Neural cell (in vitro differentiated cells): ENCODE measurements around the gene SARNP. TPM values are rescaled to one million over a fixed set of nuclear protein-coding genes. Genes with fewer than 3 reads are reported as not detected.

Experiments used
- H2AFZ ChIP-seq: fragments of 200-600, 300-800 bp; sonication (generic), shearing (Covaris generic); 2 replicates; pipeline ENCODE4 v1.6.0; 2014; ENCODE audit warnings: low read depth, mild to moderate bottlenecking, antibody characterized with exemption, low read length, moderate library complexity
- H3F3A ChIP-seq: fragments of 200-600 bp; shearing (Covaris generic); 2 replicates; pipeline ENCODE4 v1.6.1; 2016; ENCODE audit warnings: mild to moderate bottlenecking, moderate library complexity, mixed read lengths, antibody characterized with exemption, low read length; ENCODE audit not compliant: insufficient read depth, poor library complexity, severe bottlenecking
- H3K27ac ChIP-seq: fragments of 200-600, 300-800 bp; sonication (generic), shearing (Covaris generic); 2 replicates; pipeline ENCODE4 v1.5.1; 2014; ENCODE audit warnings: mild to moderate bottlenecking, low read length, moderate library complexity
- H3K27me3 ChIP-seq: fragments of 300-800, 200-600 bp; sonication (generic), shearing (Covaris generic); 2 replicates; pipeline ENCODE4 v1.6.0; 2014; ENCODE audit warnings: mild to moderate bottlenecking, low read depth, low read length, moderate library complexity; ENCODE audit not compliant: insufficient read depth
- H3K36me3 ChIP-seq: fragments of 300-800, 200-600 bp; sonication (generic), shearing (Covaris generic); 2 replicates; pipeline ENCODE4 v1.5.1; 2014; ENCODE audit warnings: mild to moderate bottlenecking, antibody characterized with exemption, low read length, moderate library complexity; ENCODE audit not compliant: insufficient read depth
- H3K4me2 ChIP-seq: fragments of 300-800, 200-600 bp; sonication (generic), shearing (Covaris generic); 2 replicates; pipeline ENCODE4 v1.6.0; 2014; ENCODE audit warnings: mild to moderate bottlenecking, low read length
- H3K4me3 ChIP-seq: fragments of 300-800, 200-600 bp; sonication (generic), shearing (Covaris generic); 2 replicates; pipeline ENCODE4 v1.5.1; 2014; ENCODE audit warnings: mild to moderate bottlenecking, low read length, moderate library complexity
- H3K79me2 ChIP-seq: fragments of 200-600 bp; shearing (Covaris generic); replicated peaks from 2 replicates; pipeline ENCODE4 v1.6.0; 2014; ENCODE audit warnings: mild to moderate bottlenecking, low read length, moderate library complexity; ENCODE audit not compliant: insufficient read depth
- H3K9ac ChIP-seq: fragments of 300-800, 200-600 bp; sonication (generic), shearing (Covaris generic); 2 replicates; pipeline ENCODE4 v1.6.1; 2016; ENCODE audit warnings: mild to moderate bottlenecking, low read length, mixed read lengths
- H3K9me2 ChIP-seq: fragments of 200-600 bp; shearing (Covaris generic); 2 replicates; pipeline ENCODE4 v1.6.1; 2016; ENCODE audit warnings: mild to moderate bottlenecking, low read length, mixed read lengths; ENCODE audit not compliant: insufficient read depth
- H3K9me3 ChIP-seq: fragments of 200-600, 300-800 bp; sonication (generic), shearing (Covaris generic); 2 replicates; pipeline ENCODE4 v1.6.1; 2016; ENCODE audit warnings: mild to moderate bottlenecking, mixed run types, low read length, moderate library complexity, mixed read lengths
- H4K20me1 ChIP-seq: fragments of 200-600 bp; shearing (Covaris generic); 2 replicates; pipeline ENCODE4 v1.6.1; 2016; ENCODE audit warnings: mild to moderate bottlenecking, mixed run types; ENCODE audit not compliant: insufficient read depth
- EP300 ChIP-seq: fragments of 450-650 bp; conservative IDR thresholded peaks from 2 replicates; pipeline ENCODE4 v1.6.1; 2014; ENCODE audit warnings: antibody characterized with exemption, mild to moderate bottlenecking, moderate library complexity; ENCODE audit not compliant: poor library complexity, severe bottlenecking
- EZH2 ChIP-seq: fragments of 200-600, 300-800 bp; shearing (Covaris generic), sonication (generic); IDR thresholded peaks from 2 replicates; pipeline ENCODE4 v1.6.1; 2014; ENCODE audit warnings: antibody characterized with exemption, low read length, borderline replicate concordance, mild to moderate bottlenecking; ENCODE audit not compliant: insufficient read depth, poor library complexity, severe bottlenecking
- MXI1 ChIP-seq: fragments of 450-650 bp; conservative IDR thresholded peaks from 2 replicates; pipeline ENCODE4 v1.6.1; 2014; ENCODE audit warnings: antibody characterized with exemption, mild to moderate bottlenecking; ENCODE audit not compliant: poor library complexity, severe bottlenecking
- POLR2AphosphoS5 ChIP-seq: IDR thresholded peaks from 2 replicates; pipeline ENCODE4 v1.6.1; 2012
- RAD21 ChIP-seq: fragments of 450-650 bp; conservative IDR thresholded peaks from 2 replicates; pipeline ENCODE4 v1.6.1; 2014; ENCODE audit warnings: antibody characterized with exemption, mild to moderate bottlenecking, moderate library complexity
- SMC3 ChIP-seq: fragments of 450-650 bp; conservative IDR thresholded peaks from 2 replicates; pipeline ENCODE4 v1.6.1; 2014; ENCODE audit warnings: antibody characterized with exemption, mild to moderate bottlenecking, moderate library complexity; ENCODE audit not compliant: poor library complexity
- TAF1 ChIP-seq: IDR thresholded peaks from 2 replicates; pipeline ENCODE4 v1.6.1; 2012; ENCODE audit warnings: low read depth
- polyA plus RNA-seq: library from polyadenylated mRNA; depleted of rRNA; stranded (reverse); fragments of >200 nt; gene quantifications from 2 replicates; pipeline ENCODE4 v1.2.3, GENCODE V29; 2014
- TF ChIP-seq, protein P1 (sequence below): IDR thresholded peaks from 2 replicates; pipeline ENCODE4 v1.6.1; 2012; ENCODE audit warnings: borderline replicate concordance
- TF ChIP-seq, protein P2 (sequence below): fragments of 450-650 bp; IDR thresholded peaks from 2 replicates; pipeline ENCODE4 v1.5.1; 2014; ENCODE audit warnings: antibody characterized with exemption, mild to moderate bottlenecking, moderate library complexity; ENCODE audit not compliant: poor library complexity, severe bottlenecking

The SARNP gene
- polyA plus RNA-seq, 1 donor from 2014 or later, result 332 TPM

DNA sequence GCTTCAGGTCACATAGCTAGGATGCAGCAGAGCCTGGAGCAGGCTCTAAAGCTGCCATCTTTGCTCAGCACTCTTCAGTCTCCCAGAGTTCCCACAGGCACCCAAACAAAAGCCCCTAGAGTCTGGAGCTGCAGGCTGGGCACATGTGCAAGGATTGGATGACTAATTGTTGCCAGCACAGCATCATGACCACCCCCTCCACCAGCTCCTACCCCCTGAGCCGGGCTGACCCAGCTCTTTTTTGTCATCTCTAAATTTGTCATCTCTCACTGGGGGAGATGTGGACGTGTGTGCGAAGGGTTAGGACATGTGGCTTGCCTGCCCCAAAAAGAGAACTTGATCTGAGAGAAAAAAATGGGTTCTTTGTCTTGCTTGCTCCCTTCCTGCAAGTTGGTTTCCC is 29.5 kb upstream of the SARNP start:
- Histone ChIP-seq H4K20me1 (no peaks in the 10 kb centered on the region), H3K9ac (no peak overlapping the region), H3F3A (no peaks in the 10 kb centered on the region), H3K4me3 (no peak overlapping the region), H3K4me2 (no peak overlapping the region), H3K9me2 (no peaks in the 10 kb centered on the region), H3K36me3 (no peaks in the 10 kb centered on the region), H3K27ac (no peak overlapping the region), H3K9me3 (no peaks in the 10 kb centered on the region), H3K79me2 (no peaks in the 10 kb centered on the region), H2AFZ (no peak overlapping the region), H3K27me3 (no peaks in the 10 kb centered on the region)
- no peak for TF ChIP-seq EZH2
- TF ChIP-seq, protein P1, sequence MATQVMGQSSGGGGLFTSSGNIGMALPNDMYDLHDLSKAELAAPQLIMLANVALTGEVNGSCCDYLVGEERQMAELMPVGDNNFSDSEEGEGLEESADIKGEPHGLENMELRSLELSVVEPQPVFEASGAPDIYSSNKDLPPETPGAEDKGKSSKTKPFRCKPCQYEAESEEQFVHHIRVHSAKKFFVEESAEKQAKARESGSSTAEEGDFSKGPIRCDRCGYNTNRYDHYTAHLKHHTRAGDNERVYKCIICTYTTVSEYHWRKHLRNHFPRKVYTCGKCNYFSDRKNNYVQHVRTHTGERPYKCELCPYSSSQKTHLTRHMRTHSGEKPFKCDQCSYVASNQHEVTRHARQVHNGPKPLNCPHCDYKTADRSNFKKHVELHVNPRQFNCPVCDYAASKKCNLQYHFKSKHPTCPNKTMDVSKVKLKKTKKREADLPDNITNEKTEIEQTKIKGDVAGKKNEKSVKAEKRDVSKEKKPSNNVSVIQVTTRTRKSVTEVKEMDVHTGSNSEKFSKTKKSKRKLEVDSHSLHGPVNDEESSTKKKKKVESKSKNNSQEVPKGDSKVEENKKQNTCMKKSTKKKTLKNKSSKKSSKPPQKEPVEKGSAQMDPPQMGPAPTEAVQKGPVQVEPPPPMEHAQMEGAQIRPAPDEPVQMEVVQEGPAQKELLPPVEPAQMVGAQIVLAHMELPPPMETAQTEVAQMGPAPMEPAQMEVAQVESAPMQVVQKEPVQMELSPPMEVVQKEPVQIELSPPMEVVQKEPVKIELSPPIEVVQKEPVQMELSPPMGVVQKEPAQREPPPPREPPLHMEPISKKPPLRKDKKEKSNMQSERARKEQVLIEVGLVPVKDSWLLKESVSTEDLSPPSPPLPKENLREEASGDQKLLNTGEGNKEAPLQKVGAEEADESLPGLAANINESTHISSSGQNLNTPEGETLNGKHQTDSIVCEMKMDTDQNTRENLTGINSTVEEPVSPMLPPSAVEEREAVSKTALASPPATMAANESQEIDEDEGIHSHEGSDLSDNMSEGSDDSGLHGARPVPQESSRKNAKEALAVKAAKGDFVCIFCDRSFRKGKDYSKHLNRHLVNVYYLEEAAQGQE, result no peak
- TF ChIP-seq, protein P2, sequence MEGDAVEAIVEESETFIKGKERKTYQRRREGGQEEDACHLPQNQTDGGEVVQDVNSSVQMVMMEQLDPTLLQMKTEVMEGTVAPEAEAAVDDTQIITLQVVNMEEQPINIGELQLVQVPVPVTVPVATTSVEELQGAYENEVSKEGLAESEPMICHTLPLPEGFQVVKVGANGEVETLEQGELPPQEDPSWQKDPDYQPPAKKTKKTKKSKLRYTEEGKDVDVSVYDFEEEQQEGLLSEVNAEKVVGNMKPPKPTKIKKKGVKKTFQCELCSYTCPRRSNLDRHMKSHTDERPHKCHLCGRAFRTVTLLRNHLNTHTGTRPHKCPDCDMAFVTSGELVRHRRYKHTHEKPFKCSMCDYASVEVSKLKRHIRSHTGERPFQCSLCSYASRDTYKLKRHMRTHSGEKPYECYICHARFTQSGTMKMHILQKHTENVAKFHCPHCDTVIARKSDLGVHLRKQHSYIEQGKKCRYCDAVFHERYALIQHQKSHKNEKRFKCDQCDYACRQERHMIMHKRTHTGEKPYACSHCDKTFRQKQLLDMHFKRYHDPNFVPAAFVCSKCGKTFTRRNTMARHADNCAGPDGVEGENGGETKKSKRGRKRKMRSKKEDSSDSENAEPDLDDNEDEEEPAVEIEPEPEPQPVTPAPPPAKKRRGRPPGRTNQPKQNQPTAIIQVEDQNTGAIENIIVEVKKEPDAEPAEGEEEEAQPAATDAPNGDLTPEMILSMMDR, result no peak
- TF ChIP-seq MXI1, result no peak
- TF ChIP-seq SMC3, result no peak
- TF ChIP-seq RAD21, result no peak
- no peak for TF ChIP-seq POLR2AphosphoS5
- no peak for TF ChIP-seq EP300
- no peak for TF ChIP-seq TAF1

DNA sequence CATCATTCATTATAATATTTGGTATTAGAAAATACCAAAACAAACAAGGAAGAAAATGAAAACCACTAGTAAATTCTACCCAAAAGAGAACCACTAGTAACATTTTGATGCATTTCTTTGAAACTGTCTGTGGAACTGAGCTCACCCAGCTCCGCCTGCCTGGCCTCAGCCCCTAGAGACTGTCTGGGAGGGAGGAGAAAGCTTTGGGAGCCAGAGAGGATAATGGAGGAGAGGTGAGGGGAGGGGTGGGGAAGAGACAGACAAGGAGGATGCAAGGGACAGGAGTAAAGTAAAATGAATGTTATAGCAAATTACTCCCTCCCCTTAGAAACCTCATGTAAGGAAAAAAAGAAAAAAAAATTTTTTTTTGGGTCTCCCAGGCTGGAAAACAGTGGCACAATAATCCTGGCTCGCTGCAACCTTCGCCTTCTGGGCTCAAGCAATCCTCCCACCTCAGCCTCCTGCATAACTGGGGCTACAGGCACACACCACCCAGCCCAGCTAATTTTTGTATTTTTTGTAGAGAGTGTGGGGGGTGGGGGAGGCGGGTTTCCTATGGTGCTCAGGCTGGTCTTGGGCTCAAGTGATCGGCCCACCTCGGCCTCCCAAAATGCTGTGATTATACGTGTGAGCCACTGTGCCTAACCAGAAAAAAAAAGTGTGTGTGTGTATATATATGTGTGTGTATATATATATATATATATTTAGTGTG is 28.4 kb upstream of the SARNP start:
- Histone ChIP-seq H2AFZ (no peak overlapping the region), H3K27ac (no peak overlapping the region), H3F3A (no peaks in the 10 kb centered on the region), H3K9me3 (no peaks in the 10 kb centered on the region), H3K9ac (no peak overlapping the region), H3K4me2 (no peak overlapping the region), H3K4me3 (no peak overlapping the region), H4K20me1 (no peaks in the 10 kb centered on the region), H3K36me3 (no peaks in the 10 kb centered on the region), H3K9me2 (no peaks in the 10 kb centered on the region), H3K79me2 (no peaks in the 10 kb centered on the region), H3K27me3 (no peaks in the 10 kb centered on the region)
- TF ChIP-seq, protein P2, result no peak
- TF ChIP-seq RAD21 (no peak), TAF1 (no peak), EP300 (no peak), MXI1 (no peak), POLR2AphosphoS5 (no peak), SMC3 (no peak), EZH2 (no peak)
- TF ChIP-seq, protein P1, result no peak
